Esophagus muscularis mucosa (tissue), 4 donors: Measurements from ENCODE around the gene APP.

Source experiments
- EP300 ChIP-seq: sonication (generic); formaldehyde crosslinking; IDR thresholded peaks from one replicate; pipeline ENCODE4 v1.6.1; 2017; ENCODE audit warnings: antibody characterized with exemption
- POLR2A ChIP-seq: fragments of 450-650 bp; IDR thresholded peaks from one replicate; pipeline ENCODE4 v1.6.1; 2017; ENCODE audit warnings: antibody characterized with exemption, moderate library complexity, mild to moderate bottlenecking, low read depth
- POLR2AphosphoS5 ChIP-seq, 2 donors: sonication (generic); formaldehyde crosslinking; IDR thresholded peaks; one replicate each; pipeline ENCODE4 v1.6.1; 2017; ENCODE audit warnings: antibody characterized with exemption in 2 of 2
- TF ChIP-seq, protein P1 (sequence below), 3 experiments: fragments of 200-600 bp in 2 of 3; fragments of 450-650 bp in 1 of 3; sonication (generic) in 2 of 3; IDR thresholded peaks; one replicate each; pipeline ENCODE4 v1.5.1; 2017 to 2019; ENCODE audit warnings: antibody characterized with exemption in 3 of 3, mild to moderate bottlenecking in 2 of 3, moderate library complexity in 1 of 3

GRCh38 chr21:26120828-26121227 lies 49.7 kb downstream of the APP start:
- TF ChIP-seq EP300 (no peak), POLR2AphosphoS5 (IDR thresholded peaks at IDR 0.05) (no peak), POLR2A (no peak)
- TF ChIP-seq, protein P1, sequence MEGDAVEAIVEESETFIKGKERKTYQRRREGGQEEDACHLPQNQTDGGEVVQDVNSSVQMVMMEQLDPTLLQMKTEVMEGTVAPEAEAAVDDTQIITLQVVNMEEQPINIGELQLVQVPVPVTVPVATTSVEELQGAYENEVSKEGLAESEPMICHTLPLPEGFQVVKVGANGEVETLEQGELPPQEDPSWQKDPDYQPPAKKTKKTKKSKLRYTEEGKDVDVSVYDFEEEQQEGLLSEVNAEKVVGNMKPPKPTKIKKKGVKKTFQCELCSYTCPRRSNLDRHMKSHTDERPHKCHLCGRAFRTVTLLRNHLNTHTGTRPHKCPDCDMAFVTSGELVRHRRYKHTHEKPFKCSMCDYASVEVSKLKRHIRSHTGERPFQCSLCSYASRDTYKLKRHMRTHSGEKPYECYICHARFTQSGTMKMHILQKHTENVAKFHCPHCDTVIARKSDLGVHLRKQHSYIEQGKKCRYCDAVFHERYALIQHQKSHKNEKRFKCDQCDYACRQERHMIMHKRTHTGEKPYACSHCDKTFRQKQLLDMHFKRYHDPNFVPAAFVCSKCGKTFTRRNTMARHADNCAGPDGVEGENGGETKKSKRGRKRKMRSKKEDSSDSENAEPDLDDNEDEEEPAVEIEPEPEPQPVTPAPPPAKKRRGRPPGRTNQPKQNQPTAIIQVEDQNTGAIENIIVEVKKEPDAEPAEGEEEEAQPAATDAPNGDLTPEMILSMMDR (IDR thresholded peaks at IDR 0.05): no peak
